ENCODE results near the gene SRCAP. TPM values are rescaled to one million over a fixed set of nuclear protein-coding genes. Genes with fewer than 3 reads are reported as not detected.

Gene SRCAP
- polyA plus RNA-seq, 1 of the 3 experiments (the other 2 are of a cell fraction), result 5.6 TPM

GRCh38 chr16:30662449-30662848 lies 36.5 kb upstream of the SRCAP start:
- Histone ChIP-seq H3K27ac (ENCODE audit: low read depth in 2 of 2, low read length in 1 of 2) (no peak overlapping the region), H3K9me2 (no peaks in the 10 kb centered on the region), H2AFZ (ENCODE audit: low read depth) (no peak overlapping the region), H3K36me3 (replicated peaks in 1 of 2; ENCODE audit: control insufficient read depth in 1 of 2, insufficient read depth in 2 of 2, low read length in 1 of 2) (peaks cover 54 to 66% of the 10 kb centered on the region in 2 experiments), H3K79me2 (ENCODE audit: insufficient read depth) (peaks cover 49% of the 10 kb centered on the region), H3K4me2 (no peak overlapping the region; the same call in 1 of the 2 replicates), H4K20me1 (ENCODE audit: insufficient read depth) (peaks cover 37% of the 10 kb centered on the region; the same call in 1 of the 2 replicates), H3K9me3 (no peaks in the 10 kb centered on the region), H3K9ac (no peak overlapping the region), H3F3A (replicated peaks; ENCODE audit: insufficient read depth) (peaks cover 3% of the 10 kb centered on the region), H3K4me3 (ENCODE audit: low read depth in 2 of 2, low read length in 1 of 2) (no peak overlapping the region), H3K27me3 (ENCODE audit: insufficient read depth) (no peaks in the 10 kb centered on the region), H3K4me1 (ENCODE audit: control insufficient read depth in 1 of 2, insufficient read depth in 2 of 2, low read depth in 1 of 2, low read length in 1 of 2) (peaks cover 9 to 18% of the 10 kb centered on the region in 2 experiments; a peak in 2 of 4 replicates)
- ChIA-PET CTCF (interaction anchor here (2.6 kb wide), 1 partner anchor 10 kb away, joined by 11 read pairs; no protein-coding TSS in a partner anchor), POLR2A (no interaction called here)
- 91% methylated on average over 4 of the region's 17 CpGs for WGBS (ENCODE audit: low lambda C conversion rate)
- DNase-seq, result no peak
- TF ChIP-seq EZH2phosphoT487 (IDR thresholded peaks at IDR 0.05; ENCODE audit: borderline replicate concordance, low read depth) (no peak), ELF1 (IDR thresholded peaks at IDR 0.05) (no peak), YY1 (IDR thresholded peaks at IDR 0.05; ENCODE audit: low read depth) (no peak), SMC3 (IDR thresholded peaks at IDR 0.05; ENCODE audit: low read depth, low read length) (no peak), MAX (IDR thresholded peaks at IDR 0.05; ENCODE audit: low read depth) (no peak), RCOR1 (IDR thresholded peaks at IDR 0.05; ENCODE audit: low read length) (no peak), FOSL2 (IDR thresholded peaks at IDR 0.05; ENCODE audit: borderline replicate concordance, low read depth) (no peak), POLR2AphosphoS5 (IDR thresholded peaks at IDR 0.05; ENCODE audit: low read depth, low read length) (no peak), CHD2 (IDR thresholded peaks at IDR 0.05; ENCODE audit: low read length, partially characterized antibody) (no peak), GABPA (IDR thresholded peaks at IDR 0.05; ENCODE audit: low read depth) (no peak), FOXJ3 (CRISPR knock-in tag; IDR thresholded peaks at IDR 0.05) (no peak), RAD21 (IDR thresholded peaks at IDR 0.05; ENCODE audit: low read length) (no peak), GATA2 (CRISPR knock-in tag; IDR thresholded peaks at IDR 0.05) (no peak), ZBTB33 (IDR thresholded peaks at IDR 0.05; ENCODE audit: borderline replicate concordance, low read depth) (no peak), TAF1 (IDR thresholded peaks at IDR 0.05; ENCODE audit: borderline replicate concordance, low read depth, low read length) (no peak), PBX3 (IDR thresholded peaks at IDR 0.05) (no peak), SIN3A (IDR thresholded peaks at IDR 0.05; ENCODE audit: borderline replicate concordance, low read depth, low read length) (no peak), IRF3 (IDR thresholded peaks at IDR 0.05; ENCODE audit: low read depth, low read length) (no peak), JUND (IDR thresholded peaks at IDR 0.05) (no peak)
